ENCODE data around the gene APLP2. TPM values are rescaled to one million over a fixed set of nuclear protein-coding genes. Genes with fewer than 3 reads are reported as not detected.

APLP2 gene
- total RNA-seq, 1 experiment from 2014 or later = 345 TPM

- Histone ChIP-seq H3K4me3 (ENCODE audit: low read length) (no peak overlapping the region), H3K9ac (ENCODE audit: low read length) (no peak overlapping the region), H4K20me1 (ENCODE audit: low read length) (peaks cover 26% of the 10 kb centered on the region), H3K4me2 (ENCODE audit: low read length) (no peak overlapping the region), H3K27me3 (ENCODE audit: low read length) (no peaks in the 10 kb centered on the region), H3K9me2 (replicated peaks; ENCODE audit: low read length) (no peaks in the 10 kb centered on the region), H3K79me2 (ENCODE audit: low read length) (peaks cover 96% of the 10 kb centered on the region), H3F3A (ENCODE audit: low read length, unreplicated experiment) (no peaks in the 10 kb centered on the region), H3K9me3 (ENCODE audit: low read length) (no peaks in the 10 kb centered on the region), H3K36me3 (ENCODE audit: low read depth, low read length) (peaks cover 13% of the 10 kb centered on the region), H2AFZ (ENCODE audit: low read length) (no peak overlapping the region), H3K4me1 (ENCODE audit: insufficient read depth, low read length) (no peaks in the 10 kb centered on the region), H3K27ac (ENCODE audit: low read length) (no peak overlapping the region)
- BruUV-seq (replicated peaks) = no TSS peak
- ATAC-seq (no peak), DNase-seq (no peak)
- no peak for TF ChIP-seq CTCF (conservative IDR thresholded peaks at IDR 0.05; ENCODE audit: low read depth, low read length)
- TF ChIP-seq EZH2phosphoT487 (IDR thresholded peaks at IDR 0.05; ENCODE audit: borderline replicate concordance, low read length) = no peak
- TF ChIP-seq EZH2 (IDR thresholded peaks at IDR 0.05; ENCODE audit: low read length, unreplicated experiment) = no peak
- ChIA-PET POLR2A (ENCODE audit: unreplicated experiment) (no interaction called here), CTCF (no interaction called here)
- intact Hi-C loops (cut with micrococcal nuclease) = no loop called here
Observed at GRCh38 chr11:130174642-130175041, 104.9 kb downstream of the APLP2 start.

GRCh38 chr11:130175898-130176297 lies 106.2 kb downstream of the APLP2 start:
- H3K36me3 ChIP-seq (ENCODE audit: low read depth, low read length) = peaks cover 13% of the 10 kb centered on the region
- H3K79me2 ChIP-seq (ENCODE audit: low read length) = peaks cover 96% of the 10 kb centered on the region
- intact Hi-C loops (cut with micrococcal nuclease) = no loop called here
- no peak overlapping the region for H3K9ac ChIP-seq (ENCODE audit: low read length)
- no peak overlapping the region for H3K27ac ChIP-seq (ENCODE audit: low read length)
- peaks cover 10% of the 10 kb centered on the region for H3K4me1 ChIP-seq (ENCODE audit: insufficient read depth, low read length)
- no peak for ATAC-seq
- ChIA-PET CTCF (no interaction called here), POLR2A (ENCODE audit: unreplicated experiment) (no interaction called here)
- H3K9me2 ChIP-seq (replicated peaks; ENCODE audit: low read length) = no peaks in the 10 kb centered on the region
- BruUV-seq (replicated peaks) = no TSS peak
- H3K4me3 ChIP-seq (ENCODE audit: low read length) = no peak overlapping the region
- H2AFZ ChIP-seq (ENCODE audit: low read length) = no peak overlapping the region
- no peaks in the 10 kb centered on the region for H3F3A ChIP-seq (ENCODE audit: low read length, unreplicated experiment)
- TF ChIP-seq EZH2 (IDR thresholded peaks at IDR 0.05; ENCODE audit: low read length, unreplicated experiment) (no peak), CTCF (conservative IDR thresholded peaks at IDR 0.05; ENCODE audit: low read depth, low read length) (no peak), EZH2phosphoT487 (IDR thresholded peaks at IDR 0.05; ENCODE audit: borderline replicate concordance, low read length) (no peak)
- H4K20me1 ChIP-seq (ENCODE audit: low read length) = peaks cover 25% of the 10 kb centered on the region
- H3K27me3 ChIP-seq (ENCODE audit: low read length) = no peaks in the 10 kb centered on the region
- H3K9me3 ChIP-seq (ENCODE audit: low read length) = no peaks in the 10 kb centered on the region
- H3K4me2 ChIP-seq (ENCODE audit: low read length) = no peak overlapping the region
- DNase-seq = no peak

DNA sequence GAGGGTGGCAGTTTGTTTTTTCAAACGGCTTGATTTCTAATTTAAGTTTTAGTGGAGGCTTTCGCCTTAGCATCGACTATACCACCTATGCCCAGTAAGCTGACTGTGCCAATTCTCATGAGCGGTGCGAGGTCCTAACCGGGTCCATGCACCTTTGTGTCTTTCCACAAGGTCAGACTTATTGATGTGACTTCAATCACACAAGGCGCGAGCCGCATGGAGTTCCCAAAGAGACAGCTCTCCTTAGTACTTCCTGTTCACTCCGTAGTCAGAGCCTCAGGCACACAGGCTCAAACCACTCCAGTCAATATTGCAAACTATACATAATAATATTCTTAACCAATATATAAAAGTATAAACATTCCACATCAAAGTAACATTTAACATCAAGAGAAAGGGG lies 108.1 kb downstream of the APLP2 start:
- no peaks in the 10 kb centered on the region for H3K9me2 ChIP-seq (replicated peaks; ENCODE audit: low read length)
- no peak overlapping the region for H3K9ac ChIP-seq (ENCODE audit: low read length)
- no peak for ATAC-seq
- ChIA-PET CTCF (no interaction called here), POLR2A (ENCODE audit: unreplicated experiment) (no interaction called here)
- intact Hi-C loops (cut with micrococcal nuclease) = no loop called here
- no peaks in the 10 kb centered on the region for H3F3A ChIP-seq (ENCODE audit: low read length, unreplicated experiment)
- no peak overlapping the region for H3K4me3 ChIP-seq (ENCODE audit: low read length)
- DNase-seq = no peak
- no peak overlapping the region for H3K27ac ChIP-seq (ENCODE audit: low read length)
- H4K20me1 ChIP-seq (ENCODE audit: low read length) = peaks cover 34% of the 10 kb centered on the region
- H3K4me2 ChIP-seq (ENCODE audit: low read length) = no peak overlapping the region
- BruUV-seq (replicated peaks) = no TSS peak
- no peaks in the 10 kb centered on the region for H3K9me3 ChIP-seq (ENCODE audit: low read length)
- H3K4me1 ChIP-seq (ENCODE audit: insufficient read depth, low read length) = peaks cover 25% of the 10 kb centered on the region
- H3K27me3 ChIP-seq (ENCODE audit: low read length) = no peaks in the 10 kb centered on the region
- TF ChIP-seq EZH2 (IDR thresholded peaks at IDR 0.05; ENCODE audit: low read length, unreplicated experiment) (no peak), CTCF (conservative IDR thresholded peaks at IDR 0.05; ENCODE audit: low read depth, low read length) (no peak), EZH2phosphoT487 (IDR thresholded peaks at IDR 0.05; ENCODE audit: borderline replicate concordance, low read length) (no peak)
- H2AFZ ChIP-seq (ENCODE audit: low read length) = no peak overlapping the region
- H3K79me2 ChIP-seq (ENCODE audit: low read length) = peaks cover 97% of the 10 kb centered on the region
- H3K36me3 ChIP-seq (ENCODE audit: low read depth, low read length) = peaks cover 13% of the 10 kb centered on the region
